Heart right ventricle (tissue), 16 donors: ENCODE results near the gene COX5A. TPM values are rescaled to one million over a fixed set of nuclear protein-coding genes. Genes with fewer than 3 reads are reported as not detected.

ENCODE experiments used
- ATAC-seq, 8 donors: fragments of 200-7000 bp; cut with Tn5 transposase; one replicate each; pipeline ENCODE4 v1.9.1; 2020; ENCODE audit warnings: mild to moderate bottlenecking in 8 of 8, moderate library complexity in 8 of 8, moderate number of reproducible peaks in 1 of 8
- DNase-seq, 2 donors: peaks; one replicate each; pipeline ENCODE4 v3.0.0-alpha.2; 2020
- H3K27ac ChIP-seq, 10 donors: fragments of 200-600 bp; sonication (generic) in 2 of 10; one replicate each; pipeline versions ENCODE4 v1.5.0 to v1.8.0; 2020 to 2022; ENCODE audit warnings: mild to moderate bottlenecking in 3 of 10
- H3K27me3 ChIP-seq, 7 donors: fragments of 200-600 bp; one replicate each; pipeline ENCODE4 v1.8.0; 2021 to 2022; ENCODE audit warnings: mild to moderate bottlenecking in 2 of 7
- H3K36me3 ChIP-seq, 9 donors: fragments of 200-600 bp; sonication (generic) in 1 of 9; one replicate each; pipeline versions ENCODE4 v1.5.0 to v1.8.0; 2020 to 2022; ENCODE audit warnings: mild to moderate bottlenecking in 2 of 9
- H3K4me1 ChIP-seq, 9 donors: fragments of 200-600 bp; sonication (generic) in 1 of 9; one replicate each; pipeline versions ENCODE4 v1.5.0 to v1.8.0; 2020 to 2022; ENCODE audit warnings: mild to moderate bottlenecking in 4 of 9
- H3K4me3 ChIP-seq, 10 donors: fragments of 200-600 bp; sonication (generic) in 2 of 10; one replicate each; pipeline versions ENCODE4 v1.5.0 to v1.8.0; 2020 to 2022; ENCODE audit warnings: mild to moderate bottlenecking in 7 of 10, moderate library complexity in 2 of 10
- H3K9me3 ChIP-seq, 11 donors: fragments of 200-600 bp in 10 of 11; sonication (generic) in 2 of 11; one replicate each; pipeline versions ENCODE4 v1.5.0 to v1.8.0; 2013 to 2022; ENCODE audit warnings: mild to moderate bottlenecking in 2 of 11, control low read depth in 1 of 11, moderate library complexity in 1 of 11
- WGBS, 2 donors: extraction: QIAGEN DNeasy Blood & Tissue Kit; methylation state at CpG; one replicate each; pipeline ENCODE4 v1.1.7; 2013; ENCODE audit warnings: inconsistent platforms in 1 of 2; 5-methylcytosine and 5-hydroxymethylcytosine counted together
- intact Hi-C, 10 donors: fragments of 100-400 bp; cut with DNase I; formaldehyde crosslinking; loops; one replicate each; pipeline versions ENCODE4 v1.11.1 to v1.14.2; 2022
- polyA plus RNA-seq, 2 donors: library from polyadenylated mRNA; stranded (reverse); fragments of 200-250 nt; gene quantifications; one replicate each; pipeline ENCODE4 v1.2.3, GENCODE V29; 2013
- total RNA-seq, 10 donors: library from RNA; stranded (reverse); fragmentation: NEBNext Ultra II Directional in 3 of 10; extraction: Animal tissue kit (Norgen Biotek cat#: 25700) in 3 of 10; gene quantifications; one replicate each; pipeline versions ENCODE4 v1.2.1 to v1.2.4, GENCODE V29; 2021 to 2023
- TF ChIP-seq, protein P1 (sequence below), 9 donors: fragments of 200-600 bp; sonication (generic) in 2 of 9; IDR thresholded peaks; one replicate each; pipeline versions ENCODE4 v1.5.0 to v1.8.0; 2021 to 2022; ENCODE audit warnings: antibody characterized with exemption in 9 of 9, mild to moderate bottlenecking in 5 of 9, moderate library complexity in 1 of 9
- donor health status: Arrhythmogenic right ventricular cardiomyopathy.
- donor health status: ischemic (EF 13 %, LVEDD 7.1; RV severe dilation, severe dysfunction).
- donor health status: healthy with polysubstance abuse.
- donor health status: DM: no; HTN: yes; CAD: no.
- donor health status: DM: no; HTN: no; CAD: no.
- donor health status: ischemic (EF 25% LVEDD 6.9; RV normal size, moderate dysfunction).
- donor health status: ischemic (EF 25% LVEDD 5.7; RV mildly dilated, moderate dysfunction).
- donor health status: healthy.
- donor health status: DM: yes; HTN: yes; CAD: no.
- donor health status: Ischemic cardiomyopathy.
- donor health status: ischemic (EF 35%, LVEDD 5.7; RV mildly dilated, moderate dysfunction).
- donor health status: nonischemic (EF 11% LVEDD 7.7; RV severe dilation, severe dysfunction).
- donor health status: DM: yes; HTN: yes; CAD: no.
- donor health status: PGD.
- donor health status: ischemic (EF 29% LVEDD 5.4; RV normal size, mild dysfunction).
- donor health status: nonischemic (EF 23%, LVEDD 6.1; RV moderate dilation, normal function).

Gene COX5A
- total and polyA plus RNA-seq, 12 donors = 894 to 1,728 (median 1,286) TPM

- Histone ChIP-seq H3K4me1 (peaks cover 0 to 61% (median 31%) of the 10 kb centered on the region in 9 donors), H3K27ac (peak overlapping the region in 5 of 10 donors; percentile 19 to 85 (median 75))
- no peak for ATAC-seq
These were observed 21.2 kb upstream of the COX5A start for GRCh38 chr15:74958908-74959585.

GRCh38 chr15:74958320-74958907 lies 20.5 kb upstream of the COX5A start:
- H3K4me3 ChIP-seq = peak overlapping the region; percentile 14 to 83 (median 60)
- no peaks in the 10 kb centered on the region for H3K9me3 ChIP-seq
- 1 to 2% methylated on average over 26 to 28 of the region's 28 CpGs for WGBS, 2 donors
- H3K4me1 ChIP-seq = peaks cover 0 to 62% (median 33%) of the 10 kb centered on the region in 9 donors
- peak; percentile 49 to 58 for DNase-seq
- TF ChIP-seq, protein P1, sequence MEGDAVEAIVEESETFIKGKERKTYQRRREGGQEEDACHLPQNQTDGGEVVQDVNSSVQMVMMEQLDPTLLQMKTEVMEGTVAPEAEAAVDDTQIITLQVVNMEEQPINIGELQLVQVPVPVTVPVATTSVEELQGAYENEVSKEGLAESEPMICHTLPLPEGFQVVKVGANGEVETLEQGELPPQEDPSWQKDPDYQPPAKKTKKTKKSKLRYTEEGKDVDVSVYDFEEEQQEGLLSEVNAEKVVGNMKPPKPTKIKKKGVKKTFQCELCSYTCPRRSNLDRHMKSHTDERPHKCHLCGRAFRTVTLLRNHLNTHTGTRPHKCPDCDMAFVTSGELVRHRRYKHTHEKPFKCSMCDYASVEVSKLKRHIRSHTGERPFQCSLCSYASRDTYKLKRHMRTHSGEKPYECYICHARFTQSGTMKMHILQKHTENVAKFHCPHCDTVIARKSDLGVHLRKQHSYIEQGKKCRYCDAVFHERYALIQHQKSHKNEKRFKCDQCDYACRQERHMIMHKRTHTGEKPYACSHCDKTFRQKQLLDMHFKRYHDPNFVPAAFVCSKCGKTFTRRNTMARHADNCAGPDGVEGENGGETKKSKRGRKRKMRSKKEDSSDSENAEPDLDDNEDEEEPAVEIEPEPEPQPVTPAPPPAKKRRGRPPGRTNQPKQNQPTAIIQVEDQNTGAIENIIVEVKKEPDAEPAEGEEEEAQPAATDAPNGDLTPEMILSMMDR (IDR thresholded peaks at IDR 0.05) = peak in 3 of 9 donors; percentile 7 to 22 (median 13)
- H3K27ac ChIP-seq = peak overlapping the region in 6 of 10 donors; percentile 19 to 85 (median 53)
- intact Hi-C loops = loop anchor here in 8 of 10 donors (5.0 to 10.0 kb wide), 4 partner anchors 244 to 584 kb away; partner anchors contain the start of gene C15orf39 (in 1 of the 8)
- no peaks in the 10 kb centered on the region for H3K36me3 ChIP-seq
- H3K27me3 ChIP-seq = peaks cover 0 to 49% (median 16%) of the 10 kb centered on the region in 7 donors
- peak; percentile 13 to 56 (median 36) for ATAC-seq

More at GRCh38 chr15:74958908-74959585, 21.2 kb upstream of the COX5A start:
- TF ChIP-seq, protein P1 (IDR thresholded peaks at IDR 0.05) = no peak
- no peaks in the 10 kb centered on the region for H3K9me3 ChIP-seq
- no peaks in the 10 kb centered on the region for H3K36me3 ChIP-seq
- H3K4me3 ChIP-seq = peak overlapping the region in 9 of 10 donors; percentile 52 to 83 (median 61)
- 7 to 10% methylated on average over 47 of the region's 47 CpGs for WGBS, 2 donors
- H3K27me3 ChIP-seq = peaks cover 0 to 49% (median 16%) of the 10 kb centered on the region in 7 donors
- intact Hi-C loops = loop anchor here in 8 of 10 donors (5.0 to 10.0 kb wide), 4 partner anchors 243 to 584 kb away; partner anchors contain the start of gene C15orf39 (in 1 of the 8)
- no peak for DNase-seq

GRCh38 chr15:74957476-74958035 lies 19.7 kb upstream of the COX5A start:
- 4 to 7% methylated on average over 28 of the region's 28 CpGs for WGBS, 2 donors
- Histone ChIP-seq H3K27me3 (peaks cover 0 to 49% (median 16%) of the 10 kb centered on the region in 7 donors), H3K4me3 (peak overlapping the region; percentile 23 to 83 (median 60)), H3K4me1 (peaks cover 0 to 62% (median 33%) of the 10 kb centered on the region in 9 donors), H3K9me3 (no peaks in the 10 kb centered on the region), H3K27ac (peak overlapping the region; percentile 19 to 87 (median 76)), H3K36me3 (no peaks in the 10 kb centered on the region)
- DNase-seq (no peak), ATAC-seq (peak in 1 of 8 donors; percentile 48)
- TF ChIP-seq, protein P1 (IDR thresholded peaks at IDR 0.05) = no peak
- intact Hi-C loops = loop anchor here in 8 of 10 donors (5.0 to 10.0 kb wide), 4 partner anchors 245 to 583 kb away; partner anchors contain the start of gene C15orf39 (in 1 of the 8)
